ENCODE results near the gene EPHX1. TPM values are rescaled to one million over a fixed set of nuclear protein-coding genes. Genes with fewer than 3 reads are reported as not detected.
"Not testable (repeated sequence)": the region's sequence is repeated elsewhere in the genome, so short reads cannot be mapped to it uniquely, and the experiment has no call there.

The EPHX1 gene
- total RNA-seq, 2 donors from 2014 or later: 58.9 to 113 TPM

GRCh38 chr1:225811622-225812487 lies 1.9 kb downstream of the EPHX1 start:
- intact Hi-C loops (cut with DNase I): no loop called here
- no peak for DNase-seq (ENCODE audit: low spot score)

GRCh38 chr1:225812488-225813213 lies 2.7 kb downstream of the EPHX1 start:
- intact Hi-C loops (cut with DNase I): no loop called here
- DNase-seq (ENCODE audit: low spot score): no peak

- no peak for DNase-seq (ENCODE audit: low spot score)
- intact Hi-C loops (cut with DNase I): no loop called here
Measured at GRCh38 chr1:225813214-225813964, 3.5 kb downstream of the EPHX1 start.

- DNase-seq (ENCODE audit: low spot score): no peak
- intact Hi-C loops (cut with DNase I): no loop called here
Measured at GRCh38 chr1:225814381-225814780, 4.5 kb downstream of the EPHX1 start.

- DNase-seq (ENCODE audit: low spot score); intact Hi-C loops (cut with DNase I): not testable (repeated sequence)
Measured at GRCh38 chr1:225815090-225815489, 5.2 kb downstream of the EPHX1 start.

GRCh38 chr1:225815526-225816178 lies 5.7 kb downstream of the EPHX1 start:
- no peak for DNase-seq (ENCODE audit: low spot score)
- intact Hi-C loops (cut with DNase I): no loop called here

GRCh38 chr1:225816643-225817538 lies 7.0 kb downstream of the EPHX1 start:
- DNase-seq (ENCODE audit: low spot score): peak; percentile 90
- intact Hi-C loops (cut with DNase I): no loop called here

GRCh38 chr1:225817611-225818061 lies 7.7 kb downstream of the EPHX1 start:
- intact Hi-C loops (cut with DNase I): no loop called here
- DNase-seq (ENCODE audit: low spot score): peak; percentile 89

GRCh38 chr1:225818229-225818628 lies 8.3 kb downstream of the EPHX1 start:
- DNase-seq (ENCODE audit: low spot score): no peak

GRCh38 chr1:225819346-225820192 lies 9.6 kb downstream of the EPHX1 start:
- intact Hi-C loops (cut with DNase I): loop anchor here in 1 of 2 donors (5.0 kb wide), 1 partner anchor 502 kb away; no protein-coding TSS in a partner anchor

More at GRCh38 chr1:225818229-225818628, 8.3 kb downstream of the EPHX1 start:
- intact Hi-C loops (cut with DNase I): no loop called here

GRCh38 chr1:225820522-225821120 lies 10.7 kb downstream of the EPHX1 start:
- intact Hi-C loops (cut with DNase I): loop anchor here in 1 of 2 donors (5.0 kb wide), 1 partner anchor 503 kb away; no protein-coding TSS in a partner anchor
- no peak for DNase-seq (ENCODE audit: low spot score)

More at GRCh38 chr1:225819346-225820192, 9.6 kb downstream of the EPHX1 start:
- no peak for DNase-seq (ENCODE audit: low spot score)

- DNase-seq (ENCODE audit: low spot score): no peak
- intact Hi-C loops (cut with DNase I): loop anchor here in 1 of 2 donors (5.0 kb wide), 1 partner anchor 506 kb away; no protein-coding TSS in a partner anchor
Measured at GRCh38 chr1:225822655-225823403, 12.9 kb downstream of the EPHX1 start.

- intact Hi-C loops (cut with DNase I): loop anchor here in 1 of 2 donors (5.0 kb wide), 1 partner anchor 507 kb away; no protein-coding TSS in a partner anchor
- DNase-seq (ENCODE audit: low spot score): no peak
Measured at GRCh38 chr1:225823811-225824261, 13.9 kb downstream of the EPHX1 start.

- peak; percentile 62 for DNase-seq (ENCODE audit: low spot score)
- intact Hi-C loops (cut with DNase I): loop anchor here in 1 of 2 donors (5.0 kb wide), 1 partner anchor 507 kb away; no protein-coding TSS in a partner anchor
Measured at GRCh38 chr1:225824533-225824941, 14.6 kb downstream of the EPHX1 start.

- peak; percentile 20 for DNase-seq (ENCODE audit: low spot score)
- intact Hi-C loops (cut with DNase I): no loop called here
Measured at GRCh38 chr1:225825078-225825477, 15.2 kb downstream of the EPHX1 start.

- intact Hi-C loops (cut with DNase I): no loop called here
- DNase-seq (ENCODE audit: low spot score): peak; percentile 32
Measured at GRCh38 chr1:225825607-225826007, 15.7 kb downstream of the EPHX1 start.

Data from posterior vena cava (tissue), 2 donors.